Measurements from ENCODE around the gene HHAT.

Gene HHAT

DNA sequence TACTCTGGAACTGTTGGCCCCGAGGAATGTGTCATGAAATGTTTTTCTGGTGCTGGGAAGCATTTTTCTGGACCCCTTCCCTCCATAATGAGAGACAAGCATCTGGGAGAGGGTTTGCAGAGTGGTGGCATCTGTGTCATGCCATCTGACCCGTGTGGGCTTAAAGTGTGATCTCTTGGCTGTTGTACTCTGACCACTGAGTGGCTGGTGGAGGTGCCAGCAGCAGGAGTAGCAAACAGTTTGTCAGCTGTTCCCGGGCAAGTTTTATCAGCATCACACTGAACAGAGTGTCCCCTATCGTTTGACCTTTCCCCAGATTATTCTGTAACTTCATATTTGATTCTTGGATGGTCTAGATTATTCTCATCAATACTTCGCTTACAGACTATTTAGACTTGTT lies 150.1 kb downstream of the HHAT start:
- no peak for DNase-seq
- no peaks in the 10 kb centered on the region for H3K4me1 ChIP-seq (ENCODE audit: low read length)
- H3K36me3 ChIP-seq (replicated peaks; ENCODE audit: insufficient read depth, low read length): no peaks in the 10 kb centered on the region
- H3K9me3 ChIP-seq (replicated peaks; ENCODE audit: insufficient read depth, low read length): no peaks in the 10 kb centered on the region
- no peak overlapping the region for H3K4me2 ChIP-seq (ENCODE audit: low read depth, low read length)
- TF ChIP-seq EZH2phosphoT487 (IDR thresholded peaks at IDR 0.05; ENCODE audit: low read length): no peak
- TF ChIP-seq, protein P1, sequence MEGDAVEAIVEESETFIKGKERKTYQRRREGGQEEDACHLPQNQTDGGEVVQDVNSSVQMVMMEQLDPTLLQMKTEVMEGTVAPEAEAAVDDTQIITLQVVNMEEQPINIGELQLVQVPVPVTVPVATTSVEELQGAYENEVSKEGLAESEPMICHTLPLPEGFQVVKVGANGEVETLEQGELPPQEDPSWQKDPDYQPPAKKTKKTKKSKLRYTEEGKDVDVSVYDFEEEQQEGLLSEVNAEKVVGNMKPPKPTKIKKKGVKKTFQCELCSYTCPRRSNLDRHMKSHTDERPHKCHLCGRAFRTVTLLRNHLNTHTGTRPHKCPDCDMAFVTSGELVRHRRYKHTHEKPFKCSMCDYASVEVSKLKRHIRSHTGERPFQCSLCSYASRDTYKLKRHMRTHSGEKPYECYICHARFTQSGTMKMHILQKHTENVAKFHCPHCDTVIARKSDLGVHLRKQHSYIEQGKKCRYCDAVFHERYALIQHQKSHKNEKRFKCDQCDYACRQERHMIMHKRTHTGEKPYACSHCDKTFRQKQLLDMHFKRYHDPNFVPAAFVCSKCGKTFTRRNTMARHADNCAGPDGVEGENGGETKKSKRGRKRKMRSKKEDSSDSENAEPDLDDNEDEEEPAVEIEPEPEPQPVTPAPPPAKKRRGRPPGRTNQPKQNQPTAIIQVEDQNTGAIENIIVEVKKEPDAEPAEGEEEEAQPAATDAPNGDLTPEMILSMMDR (IDR thresholded peaks at IDR 0.05; ENCODE audit: low read length): no peak
- TF ChIP-seq EZH2 (optimal IDR thresholded peaks at IDR 0.05; ENCODE audit: low read depth, low read length): no peak
- H4K20me1 ChIP-seq (ENCODE audit: insufficient read depth, low read length): no peaks in the 10 kb centered on the region
- no peaks in the 10 kb centered on the region for H3K9me2 ChIP-seq (replicated peaks; ENCODE audit: insufficient read depth, low read length)
- no peak overlapping the region for H3K4me3 ChIP-seq (ENCODE audit: low read length)
- H3K79me2 ChIP-seq (ENCODE audit: low read length): no peaks in the 10 kb centered on the region
- no peaks in the 10 kb centered on the region for H3F3A ChIP-seq (ENCODE audit: insufficient read depth, low read length)
- no peak overlapping the region for H3K9ac ChIP-seq (ENCODE audit: low read length)
- H3K27ac ChIP-seq (ENCODE audit: low read length): no peak overlapping the region
- no peaks in the 10 kb centered on the region for H3K27me3 ChIP-seq (replicated peaks; ENCODE audit: insufficient read depth, low read length)
- no peak overlapping the region for H2AFZ ChIP-seq (ENCODE audit: low read length)

DNA sequence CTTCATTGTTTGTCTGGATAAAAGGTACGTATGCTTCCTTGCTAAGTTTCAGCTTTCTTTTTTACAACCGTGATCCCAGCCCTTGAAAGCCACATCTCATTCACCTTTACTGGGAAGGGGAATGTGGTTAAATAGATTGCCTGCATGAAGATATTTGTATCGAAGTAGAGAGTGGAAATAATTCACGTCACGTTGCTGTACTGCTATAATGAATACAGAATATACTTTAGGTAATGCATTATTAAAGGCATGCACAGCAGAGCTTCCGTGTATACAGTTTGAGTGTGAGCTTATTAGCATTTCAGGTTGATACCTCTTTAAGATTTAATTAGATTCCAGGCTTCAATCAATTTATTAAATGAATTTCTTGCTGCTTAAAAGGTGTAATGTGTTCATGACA lies 153.8 kb downstream of the HHAT start:
- no peak for DNase-seq
- Histone ChIP-seq H3K79me2 (ENCODE audit: low read length) (no peaks in the 10 kb centered on the region), H4K20me1 (ENCODE audit: insufficient read depth, low read length) (no peaks in the 10 kb centered on the region), H3K9ac (ENCODE audit: low read length) (no peak overlapping the region), H3K9me3 (replicated peaks; ENCODE audit: insufficient read depth, low read length) (no peaks in the 10 kb centered on the region), H3K4me1 (ENCODE audit: low read length) (no peaks in the 10 kb centered on the region), H3K27me3 (replicated peaks; ENCODE audit: insufficient read depth, low read length) (no peaks in the 10 kb centered on the region), H3F3A (ENCODE audit: insufficient read depth, low read length) (no peaks in the 10 kb centered on the region), H3K36me3 (replicated peaks; ENCODE audit: insufficient read depth, low read length) (no peaks in the 10 kb centered on the region), H3K4me2 (ENCODE audit: low read depth, low read length) (no peak overlapping the region), H3K27ac (ENCODE audit: low read length) (no peak overlapping the region), H2AFZ (ENCODE audit: low read length) (no peak overlapping the region), H3K4me3 (ENCODE audit: low read length) (no peak overlapping the region), H3K9me2 (replicated peaks; ENCODE audit: insufficient read depth, low read length) (no peaks in the 10 kb centered on the region)
- TF ChIP-seq, protein P1 (IDR thresholded peaks at IDR 0.05; ENCODE audit: low read length): no peak
- no peak for TF ChIP-seq EZH2phosphoT487 (IDR thresholded peaks at IDR 0.05; ENCODE audit: low read length)

DNA sequence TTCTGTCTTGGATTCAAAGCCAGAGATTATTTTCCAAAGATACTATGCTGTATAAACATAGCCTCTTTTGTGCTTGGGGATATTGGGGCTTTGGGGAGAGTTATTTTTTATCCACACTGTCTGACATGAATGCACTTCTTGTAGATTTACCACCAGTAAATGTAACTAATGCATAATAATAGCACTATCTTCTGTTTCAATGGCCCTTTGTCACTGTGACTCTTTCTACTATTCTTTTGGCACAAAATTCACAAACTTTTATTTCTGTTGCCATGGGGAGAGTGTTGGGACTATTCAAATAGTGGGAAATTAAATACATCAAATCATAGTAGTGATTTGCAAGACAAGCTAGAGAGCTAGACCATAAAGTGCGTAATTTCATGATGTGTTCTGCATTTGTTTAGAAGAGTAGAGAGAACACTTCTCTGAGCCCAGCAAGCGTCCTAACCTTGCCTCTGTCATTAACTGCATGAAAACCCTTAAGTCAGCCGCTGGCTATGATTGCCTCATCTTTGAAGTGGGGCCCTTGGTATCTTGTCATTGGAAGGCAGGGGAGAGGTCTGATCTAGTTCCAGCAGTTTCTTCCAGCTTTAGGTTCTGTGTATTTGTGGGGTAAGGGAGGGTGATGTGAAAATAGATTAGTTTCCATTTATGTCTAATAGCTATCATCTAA lies 154.4 kb downstream of the HHAT start:
- Histone ChIP-seq H3K4me3 (ENCODE audit: low read length) (no peak overlapping the region), H3K4me1 (ENCODE audit: low read length) (no peaks in the 10 kb centered on the region), H2AFZ (ENCODE audit: low read length) (no peak overlapping the region), H4K20me1 (ENCODE audit: insufficient read depth, low read length) (no peaks in the 10 kb centered on the region), H3F3A (ENCODE audit: insufficient read depth, low read length) (no peaks in the 10 kb centered on the region), H3K9me3 (replicated peaks; ENCODE audit: insufficient read depth, low read length) (no peaks in the 10 kb centered on the region), H3K27ac (ENCODE audit: low read length) (no peak overlapping the region), H3K9me2 (replicated peaks; ENCODE audit: insufficient read depth, low read length) (no peaks in the 10 kb centered on the region), H3K27me3 (replicated peaks; ENCODE audit: insufficient read depth, low read length) (no peaks in the 10 kb centered on the region), H3K79me2 (ENCODE audit: low read length) (no peaks in the 10 kb centered on the region), H3K36me3 (replicated peaks; ENCODE audit: insufficient read depth, low read length) (no peaks in the 10 kb centered on the region), H3K9ac (ENCODE audit: low read length) (no peak overlapping the region), H3K4me2 (ENCODE audit: low read depth, low read length) (no peak overlapping the region)
- no peak for DNase-seq
- TF ChIP-seq, protein P1 (IDR thresholded peaks at IDR 0.05; ENCODE audit: low read length): no peak

Measured in MM.1S (cell line).